GM21367 (cell line): ENCODE measurements around the gene KDM2A.
"Not testable (repeated sequence)": the region's sequence is repeated elsewhere in the genome, so short reads cannot be mapped to it uniquely, and the experiment has no call there.

ENCODE experiments used
- ATAC-seq: cut with Tn5 transposase; IDR thresholded peaks from one replicate; pipeline ENCODE4 v1.9.1; 2021; ENCODE audit not compliant: unreplicated experiment

The KDM2A gene

DNA sequence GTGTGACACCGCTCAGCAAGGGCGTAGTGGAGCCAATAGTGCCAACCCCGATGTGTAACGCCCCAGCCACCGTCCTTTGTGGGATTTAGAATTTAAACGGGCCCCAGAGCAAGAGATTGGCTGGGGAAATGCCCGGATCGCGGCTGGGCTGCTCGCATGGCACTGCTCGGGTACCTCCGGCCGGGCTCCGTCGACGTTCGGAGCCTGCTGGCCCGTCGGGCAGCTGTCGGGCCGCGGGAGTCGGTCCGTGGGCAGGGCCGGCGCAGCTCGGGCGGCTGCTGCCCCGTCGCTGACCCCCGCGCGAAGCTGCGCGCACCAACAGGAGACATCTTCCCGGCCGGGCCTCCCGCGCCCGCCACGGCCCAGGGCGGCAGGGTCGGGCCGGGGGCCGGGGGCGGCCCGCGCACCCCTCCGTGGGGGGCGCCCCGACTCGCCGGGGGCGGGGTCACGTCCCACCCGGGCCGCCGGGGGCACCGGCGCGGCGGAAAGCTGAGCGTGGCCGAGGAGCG is 1.3 kb upstream of the KDM2A start:
- peak; percentile 6 for ATAC-seq

DNA sequence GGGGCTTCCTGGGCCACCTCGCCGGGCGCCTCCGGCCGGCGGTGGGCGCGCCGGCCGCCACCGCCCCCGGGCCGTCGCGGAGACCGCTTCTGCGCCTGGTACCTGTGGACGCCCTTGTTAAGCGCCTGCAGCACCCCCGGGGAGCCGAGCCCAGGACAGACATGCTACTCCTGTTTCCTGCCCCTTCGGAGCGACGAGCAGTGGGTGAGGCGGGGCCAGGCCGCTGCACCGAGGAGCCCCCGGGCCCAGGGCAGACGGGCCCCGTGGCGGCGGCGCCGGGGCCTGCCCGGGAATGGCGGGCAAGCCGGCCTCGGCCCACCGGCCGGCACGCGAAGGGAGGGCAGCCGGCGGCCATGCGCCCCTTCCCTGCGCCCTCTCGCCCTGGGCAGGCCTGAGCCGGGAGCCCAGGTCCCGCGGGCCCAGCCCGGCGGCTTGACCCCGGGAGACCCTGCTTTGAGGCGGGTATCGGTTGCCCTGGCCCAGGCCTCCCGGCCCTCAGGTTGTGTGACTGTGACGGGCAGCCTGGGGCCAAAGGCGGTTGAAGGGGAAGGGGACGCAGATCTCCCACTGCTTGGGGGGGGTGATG is 789 bp upstream of the KDM2A start:
- ATAC-seq, result peak; percentile 5

DNA sequence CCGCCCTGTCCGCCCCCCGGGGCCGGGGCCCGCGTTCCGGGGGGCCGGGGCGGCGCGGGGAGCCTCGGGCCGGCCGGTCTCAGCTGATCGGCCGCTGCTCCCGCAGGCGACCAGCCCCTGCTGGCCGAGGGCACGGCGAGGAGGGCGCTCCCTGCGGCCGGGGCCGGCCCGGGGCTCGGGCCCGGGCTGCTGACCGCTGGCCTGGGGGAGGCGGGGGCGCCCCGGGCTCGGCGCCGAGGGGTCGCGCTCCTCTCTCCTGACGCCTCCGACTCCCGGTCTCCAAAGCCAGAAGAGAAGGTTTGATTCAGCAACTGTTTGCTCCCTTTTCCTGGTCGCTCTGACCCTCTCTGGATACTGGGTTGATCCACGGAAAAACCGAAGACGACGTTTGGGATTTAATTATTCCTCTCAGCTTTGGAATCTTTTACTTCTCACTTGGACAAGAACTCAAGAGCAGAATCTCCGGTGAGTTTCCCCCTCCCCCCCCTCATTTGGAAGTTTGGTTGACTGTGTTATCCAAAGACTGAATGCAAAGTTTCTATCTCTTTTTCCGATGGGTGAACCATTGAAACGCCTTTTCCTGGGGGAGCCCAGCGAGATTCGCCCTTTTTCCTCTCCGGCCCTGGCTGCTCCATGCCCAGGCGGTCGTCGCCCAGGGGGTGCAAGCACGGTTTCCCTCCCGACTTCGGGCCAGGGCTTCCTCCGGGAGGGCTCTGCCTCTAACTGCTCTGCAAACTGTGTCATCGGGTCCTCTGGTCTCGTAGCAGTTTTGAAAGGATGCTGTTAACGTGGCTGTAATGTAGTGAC is 725 bp downstream of the KDM2A start:
- ATAC-seq, result peak; percentile 7

DNA sequence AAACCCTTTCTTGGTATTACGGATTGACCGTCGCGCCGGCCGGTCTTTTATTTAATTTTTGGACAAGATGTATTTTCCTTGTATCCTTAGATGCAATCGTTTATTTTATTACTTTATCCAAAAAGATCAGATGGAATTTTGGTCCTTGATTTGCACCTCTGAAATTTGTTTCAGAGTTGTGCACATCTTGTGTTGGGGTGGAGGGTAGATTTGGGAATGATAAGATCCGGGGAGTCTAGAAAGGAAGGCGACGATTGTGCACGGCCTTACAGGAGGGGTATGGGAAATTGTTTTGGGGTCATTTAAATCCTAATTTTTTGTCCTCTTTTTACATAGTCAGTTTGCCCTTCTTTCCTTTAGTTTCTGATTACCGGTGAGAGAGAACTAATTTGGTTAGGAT is 1.4 kb downstream of the KDM2A start:
- ATAC-seq, result no peak

DNA sequence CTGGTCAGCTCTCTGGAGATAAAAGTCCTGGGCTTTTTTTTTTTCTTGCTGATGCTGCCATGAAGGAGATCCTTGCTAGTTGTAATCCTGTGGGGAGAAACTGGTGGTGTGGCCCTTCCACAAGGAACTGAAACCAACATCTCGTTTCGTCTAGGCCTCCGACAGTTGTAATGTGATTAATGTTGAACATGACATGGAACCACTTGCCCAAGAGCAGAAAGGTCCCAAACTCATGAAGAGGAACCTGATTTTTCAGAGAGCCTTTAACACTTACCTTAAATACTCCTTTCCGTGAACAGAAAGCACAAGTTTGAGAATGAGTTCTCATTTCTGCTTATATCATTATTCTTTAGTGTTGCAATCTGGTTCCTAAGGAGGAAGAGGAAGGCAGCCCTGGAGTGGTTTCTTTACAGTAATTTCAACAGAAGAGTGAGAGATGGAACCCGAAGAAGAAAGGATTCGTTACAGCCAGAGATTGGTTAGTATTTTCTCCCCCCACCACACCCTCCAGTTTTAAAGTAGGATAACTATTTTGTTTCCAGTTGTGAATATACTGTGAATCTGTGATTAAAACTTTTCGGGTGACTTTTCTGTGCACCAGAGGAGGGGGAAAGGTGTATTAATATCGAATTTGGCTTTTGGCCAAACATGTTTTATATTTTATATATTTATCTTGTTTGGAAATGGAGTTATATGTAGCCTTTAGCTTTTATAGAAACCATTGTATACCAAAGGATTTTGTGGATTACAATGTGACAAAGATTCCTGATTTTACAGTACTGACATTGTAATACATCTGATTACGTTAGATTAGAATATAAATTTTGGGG is 2.0 kb downstream of the KDM2A start:
- no peak for ATAC-seq

DNA sequence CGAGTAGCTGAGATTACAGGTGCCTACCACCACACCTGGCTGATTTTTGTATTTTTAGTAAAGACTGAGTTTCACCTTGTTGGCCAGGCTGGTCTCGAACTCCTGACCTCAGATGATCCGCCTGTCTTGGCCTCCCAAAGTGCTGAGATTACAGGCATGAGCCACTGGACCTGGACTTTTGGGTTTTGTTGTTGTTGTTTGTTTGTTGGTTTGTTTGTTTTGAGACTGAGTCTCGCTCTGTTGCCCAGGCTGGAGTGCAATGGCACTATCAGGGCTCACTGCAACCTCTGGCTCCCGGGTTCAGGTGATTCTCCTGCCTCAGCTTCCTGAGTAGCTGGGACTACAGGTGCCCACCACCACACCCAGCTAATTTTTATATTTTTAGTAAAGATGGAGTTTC is 4.7 kb downstream of the KDM2A start:
- ATAC-seq, result not testable (repeated sequence)

DNA sequence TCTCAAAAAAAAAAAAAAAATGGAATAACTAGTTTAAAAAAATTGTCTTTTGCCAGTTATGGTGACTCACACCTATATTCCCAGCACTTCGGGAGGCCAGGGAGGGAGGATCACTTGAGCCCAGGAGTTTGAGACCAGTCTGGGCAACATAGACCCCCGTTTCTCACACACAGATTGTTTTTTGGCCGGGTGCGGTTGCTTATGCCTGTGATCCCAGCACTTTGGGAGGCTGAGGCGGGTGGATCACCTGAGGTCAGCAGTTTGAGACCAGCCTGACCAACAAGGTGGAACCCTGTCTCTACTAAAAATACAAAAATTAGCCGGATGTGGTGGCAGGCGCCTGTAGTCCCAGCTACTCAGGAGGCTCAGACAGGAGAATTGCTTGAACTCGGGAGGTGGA is 7.2 kb downstream of the KDM2A start:
- not testable (repeated sequence) for ATAC-seq

DNA sequence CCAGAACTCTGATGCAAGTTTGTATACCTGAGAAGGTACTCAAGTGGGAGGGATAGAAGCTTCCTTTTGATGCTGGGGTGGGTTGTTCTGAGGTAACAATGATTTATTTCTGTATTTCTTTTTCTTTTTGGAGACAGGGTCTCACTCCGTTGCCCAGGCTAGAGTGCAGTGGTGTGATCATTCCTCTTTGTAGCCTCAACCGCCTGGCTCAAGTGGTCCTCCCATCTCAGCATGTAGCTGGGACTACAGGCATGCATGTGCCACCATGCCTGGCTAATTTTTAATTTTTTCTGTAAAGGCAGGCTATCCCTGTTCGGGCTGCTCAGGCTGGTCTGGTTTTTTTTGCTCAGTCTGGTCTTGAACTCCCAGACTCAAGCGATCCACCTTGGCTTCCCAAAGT is 7.9 kb downstream of the KDM2A start:
- ATAC-seq, result no peak

DNA sequence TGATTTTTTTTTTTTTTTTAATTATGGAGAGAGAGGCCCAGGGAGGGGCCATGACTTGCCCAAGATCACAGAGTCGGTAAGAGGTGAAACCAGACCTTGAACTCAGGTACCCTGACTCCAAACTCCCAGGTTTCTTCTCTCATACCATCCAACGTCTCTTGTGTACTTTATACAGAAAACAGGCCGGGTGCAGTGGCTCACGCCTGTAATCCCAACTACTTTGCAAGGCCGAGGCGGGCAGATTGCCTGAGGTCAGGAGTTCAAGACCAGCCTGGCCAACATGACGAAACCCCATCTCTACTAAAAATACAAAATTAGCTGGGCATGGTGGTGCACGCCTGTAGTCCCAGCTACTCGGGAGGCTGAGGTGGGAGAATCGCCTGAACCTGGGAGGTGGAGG is 11.8 kb downstream of the KDM2A start:
- ATAC-seq, result not testable (repeated sequence)

DNA sequence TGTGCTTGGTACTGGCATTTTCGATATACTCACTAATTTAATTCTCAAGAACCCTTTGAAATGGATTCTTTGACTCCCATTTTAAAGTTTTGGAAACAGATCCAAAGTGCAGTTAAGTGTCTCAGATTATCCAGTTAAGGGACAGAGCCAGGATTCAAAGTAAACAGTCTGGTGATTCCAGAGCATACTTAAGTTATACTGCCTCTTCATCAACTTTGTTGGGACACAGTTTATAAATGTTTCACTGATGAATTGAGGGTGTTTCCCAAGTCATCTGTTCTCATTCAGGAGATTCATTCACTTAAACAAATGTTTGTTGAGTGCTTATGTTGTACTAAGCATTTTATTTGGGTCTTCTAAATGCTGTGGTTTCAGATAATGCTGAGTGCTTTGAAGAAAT is 17.1 kb downstream of the KDM2A start:
- no peak for ATAC-seq

DNA sequence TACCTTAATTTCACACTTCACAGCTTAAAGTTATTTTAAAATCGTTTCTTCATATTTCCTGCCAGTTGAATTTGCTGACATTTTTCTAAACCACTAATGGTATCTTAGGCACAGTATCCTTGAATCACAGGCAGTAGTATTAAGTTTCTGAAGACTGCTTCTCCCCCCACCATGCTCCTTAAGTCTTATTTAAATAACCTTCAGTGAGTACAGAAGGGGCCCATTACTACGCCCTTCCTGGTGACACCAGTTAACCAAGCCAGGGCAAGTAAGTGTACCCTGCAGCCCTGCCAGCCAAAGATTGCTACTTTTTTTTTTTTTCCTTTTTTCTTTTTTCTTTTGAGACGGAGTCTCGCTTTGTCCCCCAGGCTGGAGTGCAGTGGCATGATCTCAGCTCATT is 19.9 kb downstream of the KDM2A start:
- ATAC-seq, result no peak

GRCh38 chr11:67146516-67147226 is 27.6 kb downstream of the KDM2A start:
- ATAC-seq, result no peak

DNA sequence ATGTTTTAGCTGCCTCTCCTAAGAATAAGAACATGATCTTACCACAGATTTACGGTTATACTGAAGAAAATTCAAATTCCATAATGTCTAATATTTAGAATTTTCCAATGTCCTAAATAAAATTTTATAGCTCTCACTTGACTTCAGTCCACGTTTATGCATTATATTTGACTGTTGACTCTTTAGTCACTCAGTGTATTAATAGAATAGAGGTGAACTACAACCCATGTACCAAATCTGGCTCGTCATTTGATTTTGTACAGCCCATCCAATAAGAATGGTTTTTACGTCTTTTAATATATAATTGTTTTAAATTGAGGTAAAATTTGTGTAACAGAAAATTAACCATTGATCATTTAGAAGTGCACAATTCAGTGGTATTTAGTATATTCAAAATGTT is 34.9 kb downstream of the KDM2A start:
- no peak for ATAC-seq

- ATAC-seq, result no peak
These were observed 35.7 kb downstream of the KDM2A start for GRCh38 chr11:67154726-67155125.

DNA sequence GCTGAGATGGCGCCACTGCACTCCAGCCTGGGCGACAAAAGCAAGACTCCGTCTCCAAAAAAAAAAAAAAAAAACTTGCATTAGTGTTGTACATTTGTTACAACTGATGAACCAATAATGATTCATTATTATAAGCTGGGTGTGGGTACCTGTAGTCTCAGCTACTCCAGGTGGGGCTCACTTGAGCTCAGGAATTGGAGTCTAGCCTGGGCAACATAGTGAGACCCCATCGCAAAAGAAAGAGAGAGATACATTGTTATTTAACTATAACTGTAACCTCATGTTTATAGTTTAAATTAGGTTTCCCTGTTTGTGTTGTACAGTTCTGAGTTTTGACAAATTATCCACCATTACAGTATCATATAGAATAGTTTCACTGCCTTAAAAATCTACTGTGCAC is 38.6 kb downstream of the KDM2A start:
- ATAC-seq, result no peak

- no peak for ATAC-seq
These were observed 39.2 kb downstream of the KDM2A start for GRCh38 chr11:67158221-67158620.

- no peak for ATAC-seq
These were observed 41.0 kb downstream of the KDM2A start for GRCh38 chr11:67160045-67160444.

DNA sequence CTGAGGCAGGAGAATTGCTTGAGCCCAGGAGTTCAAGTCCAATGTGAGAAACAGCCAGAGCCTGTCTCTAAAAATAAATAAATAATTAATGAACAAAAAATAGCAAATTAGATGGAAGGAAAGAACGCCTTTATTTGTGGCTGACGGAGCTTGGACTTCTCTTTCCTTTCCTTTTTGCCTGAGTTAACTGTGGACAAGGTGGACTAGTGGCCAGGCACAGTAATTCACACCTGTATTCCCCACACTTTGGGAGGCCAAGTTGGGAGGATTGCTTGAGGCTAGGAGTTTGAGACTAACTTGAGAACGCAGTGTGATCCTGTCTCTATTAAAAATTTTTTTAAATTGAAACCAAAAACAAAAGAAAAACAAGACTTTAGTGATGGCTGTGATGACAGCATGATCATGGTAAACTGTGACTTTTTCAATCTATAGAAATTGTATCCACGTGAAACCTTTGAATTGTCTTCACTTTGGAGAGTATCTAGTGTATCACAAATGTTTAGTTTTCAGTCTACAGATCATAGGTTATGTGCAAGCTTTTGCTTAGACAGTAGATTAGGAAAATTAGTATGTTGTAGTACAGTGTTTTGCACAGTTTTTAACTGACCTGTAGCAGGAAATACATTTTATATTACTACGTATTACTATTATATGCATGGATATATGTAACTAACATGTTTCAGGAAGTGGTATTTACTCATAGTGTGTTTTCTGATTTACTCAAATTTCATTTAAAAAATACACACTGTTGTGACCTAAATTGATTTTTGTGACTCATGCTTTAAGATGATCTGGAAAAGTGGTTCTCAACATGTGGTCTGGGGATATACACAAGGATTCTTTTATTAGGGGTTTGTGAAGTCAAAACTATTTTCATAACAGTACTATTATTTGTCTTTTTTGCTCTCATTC is 42.1 kb downstream of the KDM2A start:
- no peak for ATAC-seq

- no peak for ATAC-seq
These were observed 43.9 kb downstream of the KDM2A start for GRCh38 chr11:67163006-67163405.

- ATAC-seq, result no peak
These were observed 46.6 kb downstream of the KDM2A start for GRCh38 chr11:67165623-67166022.
